HG02840 (cell line): Measurements from ENCODE around the gene EDN1.
"Not testable (repeated sequence)": the region's sequence is repeated elsewhere in the genome, so short reads cannot be mapped to it uniquely, and the experiment has no call there.

Experiments
- ATAC-seq: cut with Tn5 transposase; IDR thresholded peaks from one replicate; pipeline ENCODE4 v1.9.1; 2021; ENCODE audit warnings: mild to moderate bottlenecking, moderate library complexity, moderate number of reproducible peaks; ENCODE audit not compliant: unreplicated experiment, low FRiP score

The EDN1 gene

GRCh38 chr6:12315292-12316081 lies 25.3 kb downstream of the EDN1 start:
- no peak for ATAC-seq

GRCh38 chr6:12318749-12319148 lies 28.6 kb downstream of the EDN1 start:
- ATAC-seq, result no peak

- not testable (repeated sequence) for ATAC-seq
Observed at GRCh38 chr6:12320074-12320473, 29.9 kb downstream of the EDN1 start.

GRCh38 chr6:12324099-12324498 lies 33.9 kb downstream of the EDN1 start:
- ATAC-seq, result no peak

DNA sequence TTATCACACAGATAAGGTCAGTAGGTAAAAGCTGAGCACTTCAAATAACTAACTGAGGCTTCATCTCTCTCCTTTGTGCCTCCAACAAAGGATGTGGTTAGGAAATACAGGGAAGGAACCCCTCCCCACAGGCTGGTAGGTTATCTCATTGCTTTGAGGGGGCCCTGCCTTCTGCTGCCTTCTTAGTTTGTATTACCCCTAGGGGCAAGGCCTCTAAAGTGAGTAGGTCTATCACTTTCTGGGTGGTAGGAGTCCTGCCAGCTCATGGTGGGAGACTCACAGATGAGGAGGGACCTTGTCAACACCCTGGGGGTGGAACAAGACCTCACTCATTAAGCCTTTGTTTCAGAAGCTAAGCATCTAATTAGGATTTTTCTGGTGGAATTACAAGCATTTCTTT lies 34.6 kb downstream of the EDN1 start:
- ATAC-seq, result no peak

- ATAC-seq, result no peak
Observed at GRCh38 chr6:12325872-12326271, 35.7 kb downstream of the EDN1 start.

DNA sequence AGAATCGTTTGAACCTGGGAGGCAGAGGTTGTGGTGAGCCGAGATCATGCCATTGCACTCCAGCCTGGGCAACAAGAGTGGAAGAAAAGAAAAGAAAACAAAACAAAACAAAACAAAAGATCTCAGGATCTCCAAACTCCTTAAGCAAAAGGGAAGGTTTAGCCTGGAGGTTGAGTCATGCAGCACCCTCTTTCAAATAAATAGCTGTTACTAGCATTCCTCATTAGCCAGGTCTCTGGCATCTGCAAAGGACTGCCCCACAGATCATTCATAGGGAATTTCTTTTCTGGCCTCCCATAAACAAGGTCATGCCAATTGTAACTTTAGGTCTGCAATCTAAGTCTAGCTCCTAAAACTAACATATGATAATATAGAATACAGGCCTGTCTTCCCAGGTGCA lies 37.2 kb downstream of the EDN1 start:
- no peak for ATAC-seq

DNA sequence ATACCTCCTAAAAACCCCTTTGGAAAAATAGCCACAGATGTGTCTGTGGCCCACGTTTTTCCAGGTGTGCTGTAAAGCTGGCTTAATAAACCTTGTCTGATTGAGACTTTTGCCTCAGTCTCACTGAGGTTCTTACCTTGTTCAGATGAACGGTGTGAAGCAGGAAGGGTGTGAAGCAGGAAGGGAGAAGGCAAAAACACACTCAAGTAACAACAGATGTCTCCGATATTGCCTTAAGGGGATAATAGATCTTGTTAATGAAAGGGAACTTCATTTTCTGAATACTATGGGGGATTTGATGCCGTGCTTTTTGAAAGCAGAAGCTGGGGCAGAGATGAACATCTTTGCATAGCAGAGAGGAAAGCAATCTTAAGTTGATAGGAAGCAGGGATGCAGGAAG lies 37.8 kb downstream of the EDN1 start:
- no peak for ATAC-seq

GRCh38 chr6:12328701-12329100 lies 38.5 kb downstream of the EDN1 start:
- no peak for ATAC-seq

DNA sequence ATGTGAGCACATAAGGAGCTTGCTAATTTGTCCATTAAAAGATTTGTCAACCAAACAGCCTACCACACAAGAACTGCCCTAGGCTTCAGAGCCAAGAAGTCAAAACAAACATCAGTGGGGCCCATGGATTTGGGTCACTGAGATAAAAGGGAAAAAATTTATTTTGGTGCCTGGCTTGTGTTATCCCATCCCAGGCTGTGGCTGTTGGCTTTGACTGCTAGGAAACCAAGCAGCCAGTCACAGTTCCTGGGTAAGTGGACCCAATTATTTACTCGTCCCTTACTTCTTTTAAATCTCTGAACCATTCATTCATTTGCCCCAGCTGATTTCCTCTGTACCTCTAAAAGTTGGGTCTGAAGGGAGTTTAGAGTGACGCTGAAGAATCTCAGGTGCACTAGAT lies 41.3 kb downstream of the EDN1 start:
- no peak for ATAC-seq

GRCh38 chr6:12331951-12332749 lies 42.0 kb downstream of the EDN1 start:
- no peak for ATAC-seq

- ATAC-seq, result not testable (repeated sequence)
Observed at GRCh38 chr6:12332750-12333079, 42.6 kb downstream of the EDN1 start.

GRCh38 chr6:12333128-12333527 lies 43.0 kb downstream of the EDN1 start:
- ATAC-seq, result no peak

GRCh38 chr6:12334526-12335130 lies 44.5 kb downstream of the EDN1 start:
- no peak for ATAC-seq

DNA sequence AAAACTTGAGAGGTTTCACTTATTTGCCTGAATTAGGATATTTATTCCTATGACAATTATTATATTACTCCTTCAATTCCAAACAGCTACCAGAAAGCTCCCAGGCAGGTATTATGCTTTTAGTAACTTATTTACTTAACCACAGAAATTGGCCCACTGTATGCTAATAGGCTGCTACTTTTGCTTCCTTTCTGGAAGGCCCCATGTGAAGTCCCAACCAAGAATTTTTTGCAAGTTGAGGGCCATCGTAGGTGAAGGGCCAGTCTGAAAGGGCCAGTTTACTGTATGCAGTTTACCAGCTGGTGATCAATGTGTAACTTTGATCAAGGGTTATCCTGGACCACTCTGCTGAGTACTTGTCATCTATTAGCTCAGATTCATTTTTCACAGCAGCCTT lies 45.0 kb downstream of the EDN1 start:
- ATAC-seq, result no peak

DNA sequence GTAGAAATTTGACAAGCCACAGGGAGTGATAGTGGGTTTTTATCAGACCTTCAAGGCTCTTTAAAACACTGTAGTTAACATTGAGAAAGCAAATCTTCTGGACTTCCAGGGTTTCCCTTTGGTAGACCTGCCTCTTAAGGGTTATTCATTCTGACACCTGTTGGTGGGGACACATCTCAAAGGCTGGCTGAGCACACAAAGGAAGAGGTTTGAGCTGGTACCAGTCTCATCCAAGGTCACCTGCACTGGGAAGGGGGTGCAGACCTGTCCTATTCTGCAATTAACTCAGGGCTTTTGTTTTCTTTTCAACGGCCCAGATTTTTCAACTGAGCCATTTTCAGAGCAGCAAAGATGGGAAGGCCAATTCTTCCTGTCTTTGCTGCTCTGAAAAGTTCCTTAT lies 45.6 kb downstream of the EDN1 start:
- no peak for ATAC-seq

- ATAC-seq, result no peak
Observed at GRCh38 chr6:12336121-12336971, 46.2 kb downstream of the EDN1 start.

DNA sequence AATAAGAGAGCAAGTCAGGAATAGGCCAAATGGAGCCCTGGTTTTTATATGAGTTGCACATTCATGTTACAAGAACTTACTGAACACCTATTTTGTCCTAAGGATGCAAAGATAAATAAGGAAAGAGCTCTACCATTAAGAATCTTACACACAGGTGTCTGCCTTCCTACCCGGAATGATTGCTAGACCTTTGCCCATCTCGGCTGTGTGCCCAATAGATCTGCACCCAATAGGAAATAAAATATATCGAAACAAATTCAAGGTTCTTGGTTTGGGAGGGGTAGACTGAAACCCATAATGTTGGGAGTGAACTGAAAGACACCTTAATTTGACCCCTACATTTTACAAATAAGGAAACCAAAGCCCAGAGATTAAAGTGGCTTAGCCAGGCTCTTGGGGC lies 48.9 kb downstream of the EDN1 start:
- no peak for ATAC-seq

GRCh38 chr6:12339808-12340487 lies 49.8 kb downstream of the EDN1 start:
- ATAC-seq, result no peak

- ATAC-seq, result no peak
Observed at GRCh38 chr6:12340488-12340818, 50.3 kb downstream of the EDN1 start.
